CD4-positive, alpha-beta T cell treated with Interleukin-21 for 1 hour (primary cell): Measurements from ENCODE around the gene CAMTA1.

Experiments
- DNase-seq: peaks from one replicate; pipeline ENCODE4 v3.0.0-alpha.2; 2020

Gene CAMTA1

GRCh38 chr1:7097938-7098592 is 312.8 kb downstream of the CAMTA1 start:
- DNase-seq, result no peak

- no peak for DNase-seq
Measured at GRCh38 chr1:7098641-7099040, 313.4 kb downstream of the CAMTA1 start.

DNA sequence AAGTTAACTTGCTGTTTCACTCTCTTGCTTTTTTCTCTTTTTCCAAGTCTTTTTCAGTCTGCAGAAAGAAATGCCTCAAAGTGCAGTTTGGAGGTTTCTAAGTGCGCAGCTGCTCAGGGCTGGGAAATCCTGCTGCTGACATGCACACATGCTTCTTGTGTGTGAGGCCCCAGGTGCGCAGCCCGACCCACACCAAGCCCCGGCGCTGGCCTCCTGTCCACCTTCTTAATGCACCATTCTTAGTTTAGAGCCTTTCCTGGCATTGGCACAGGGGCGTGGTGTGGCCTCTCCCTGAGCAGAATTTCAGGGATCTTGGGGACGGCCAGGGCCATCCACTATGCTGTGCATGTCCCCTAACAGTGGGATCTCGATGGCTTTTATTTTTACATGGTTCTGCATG is 315.2 kb downstream of the CAMTA1 start:
- DNase-seq, result no peak

- DNase-seq, result no peak
Measured at GRCh38 chr1:7101187-7101586, 315.9 kb downstream of the CAMTA1 start.

DNA sequence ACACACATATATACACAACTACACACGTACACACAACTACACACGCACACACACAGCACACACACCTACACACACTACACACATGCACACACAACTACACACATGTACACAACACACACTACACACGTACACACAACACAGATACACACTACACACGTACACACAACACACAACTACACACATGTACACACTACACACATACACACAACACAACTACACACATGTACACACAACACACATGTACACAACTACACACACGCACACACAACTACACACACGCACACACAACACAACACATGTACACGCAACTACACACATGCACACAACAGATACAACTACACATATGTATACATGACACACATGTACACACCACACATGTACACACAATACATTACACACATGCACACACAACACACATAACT is 318.1 kb downstream of the CAMTA1 start:
- no peak for DNase-seq

GRCh38 chr1:7103874-7104273 is 318.6 kb downstream of the CAMTA1 start:
- no peak for DNase-seq

DNA sequence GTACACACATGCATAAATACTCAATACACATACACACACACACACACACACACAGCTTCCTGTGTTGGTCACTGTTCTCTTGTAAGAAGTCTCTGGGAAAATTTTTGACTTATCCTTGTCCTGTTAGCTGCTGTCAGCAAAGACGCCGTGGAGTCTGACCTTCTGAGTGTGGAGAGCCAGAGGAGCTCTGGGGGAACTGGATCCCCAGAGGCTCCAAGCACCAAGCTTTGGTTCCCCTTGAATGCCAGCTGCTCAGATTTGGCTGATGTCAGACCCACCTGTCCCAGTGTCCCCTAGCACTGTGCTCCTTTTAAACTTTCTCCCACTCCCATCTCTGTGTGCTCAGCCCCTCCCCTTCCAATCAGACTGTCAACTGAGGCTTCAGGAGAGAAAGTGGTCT is 319.1 kb downstream of the CAMTA1 start:
- DNase-seq, result no peak

DNA sequence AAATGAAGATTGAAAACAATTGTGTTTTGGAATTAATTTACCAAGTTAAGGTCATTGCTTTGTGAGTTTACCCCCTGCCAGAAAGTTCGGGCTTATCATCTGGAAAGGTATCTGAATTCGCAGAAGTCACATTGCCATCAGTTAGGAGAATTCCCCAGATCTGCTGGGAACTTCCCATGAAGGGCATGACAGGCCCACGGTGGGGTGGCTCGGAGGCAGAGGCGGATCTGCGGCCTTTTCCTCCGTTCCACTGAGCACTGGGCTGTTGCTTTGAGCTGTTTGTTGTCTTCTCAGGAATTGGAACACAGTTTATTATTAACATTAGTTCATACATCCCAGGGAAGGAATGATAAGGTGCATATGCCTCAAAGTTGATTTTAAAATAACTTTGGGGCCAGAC is 320.0 kb downstream of the CAMTA1 start:
- DNase-seq, result no peak

DNA sequence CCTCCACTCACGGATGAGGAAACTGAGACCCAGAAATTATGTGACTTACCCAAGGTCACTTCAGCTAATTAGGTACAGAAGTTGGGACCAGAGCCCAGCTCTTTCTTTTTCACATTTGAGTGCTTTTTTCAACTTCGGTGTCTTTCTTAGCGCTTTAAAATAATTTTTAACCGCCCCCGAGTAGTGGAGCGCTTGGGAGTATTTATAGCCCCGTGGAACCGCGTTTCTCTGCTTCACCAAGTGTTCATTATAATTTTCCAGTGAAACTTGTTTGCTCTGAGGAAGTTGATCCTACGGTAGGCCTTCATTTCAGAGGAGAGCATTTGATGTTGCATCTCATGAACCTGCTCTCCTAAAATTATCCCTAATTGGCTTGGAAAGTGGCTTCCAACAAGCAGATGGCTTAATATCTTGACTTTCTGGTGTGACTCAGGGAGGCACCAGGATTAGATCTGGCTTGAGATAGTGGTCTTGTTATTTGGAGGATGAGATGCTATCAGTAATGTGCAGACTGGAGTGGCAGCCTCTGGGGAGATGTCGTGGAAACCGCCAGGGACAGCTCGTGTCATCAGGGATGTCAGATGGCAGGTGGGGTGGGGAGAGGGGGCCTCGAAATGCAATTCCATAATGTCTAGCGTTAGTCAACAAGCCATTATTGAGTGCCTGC is 321.3 kb downstream of the CAMTA1 start:
- no peak for DNase-seq

DNA sequence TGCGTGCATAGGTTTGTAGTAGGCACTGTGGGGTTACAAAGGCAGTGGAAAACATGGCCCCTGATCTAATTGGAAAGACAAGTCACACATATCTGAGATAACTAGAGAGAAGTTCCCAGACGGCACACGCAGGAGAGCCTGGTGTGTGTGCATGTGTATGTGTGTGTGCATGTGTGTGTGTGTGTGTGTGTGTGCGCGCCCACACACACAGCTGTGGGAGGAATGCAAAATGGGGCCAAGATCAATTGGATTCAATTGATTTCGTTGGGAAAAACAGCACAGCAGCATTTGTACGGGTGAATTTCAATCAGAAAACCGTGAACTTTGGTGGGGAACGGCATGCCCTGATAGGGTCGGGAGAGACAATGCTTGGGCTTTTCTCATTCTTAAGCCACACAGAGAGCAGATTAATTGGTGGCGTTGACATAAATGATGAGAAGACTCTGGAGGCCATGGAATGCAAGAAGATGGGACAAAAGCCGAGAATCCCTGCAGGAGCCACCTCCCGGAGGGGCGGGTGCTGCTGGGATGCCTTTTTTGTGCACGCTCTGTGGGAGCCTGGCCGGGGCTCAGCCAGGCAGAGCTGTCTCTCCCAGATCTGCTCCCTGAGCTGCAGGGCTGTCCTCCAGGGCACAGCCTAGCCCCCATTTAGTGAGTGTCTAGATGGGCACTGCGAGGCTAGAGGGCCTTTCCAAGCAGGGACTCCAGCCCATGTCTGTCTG is 322.0 kb downstream of the CAMTA1 start:
- DNase-seq, result no peak

GRCh38 chr1:7108251-7108650 is 323.0 kb downstream of the CAMTA1 start:
- DNase-seq, result no peak

- no peak for DNase-seq
Measured at GRCh38 chr1:7109901-7110300, 324.6 kb downstream of the CAMTA1 start.

DNA sequence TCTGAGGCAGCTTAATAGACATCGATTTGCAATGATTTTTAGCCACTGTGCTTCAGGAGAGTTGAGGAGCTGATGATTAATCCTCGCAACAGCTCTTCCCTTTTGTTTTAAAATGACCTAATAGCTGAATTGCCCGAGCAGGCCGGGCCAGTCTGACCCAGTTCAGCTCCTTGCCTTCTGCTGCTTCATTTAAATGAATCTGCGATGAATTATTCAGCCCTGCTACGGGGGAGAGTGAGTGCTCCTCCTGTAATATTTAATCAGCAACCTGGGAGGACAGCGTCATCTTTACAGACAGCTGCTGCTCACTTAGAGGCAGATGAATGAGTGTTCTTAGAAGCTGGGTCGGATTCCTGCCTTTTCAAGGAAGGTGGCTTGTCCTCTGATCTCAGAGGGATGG is 325.1 kb downstream of the CAMTA1 start:
- no peak for DNase-seq

DNA sequence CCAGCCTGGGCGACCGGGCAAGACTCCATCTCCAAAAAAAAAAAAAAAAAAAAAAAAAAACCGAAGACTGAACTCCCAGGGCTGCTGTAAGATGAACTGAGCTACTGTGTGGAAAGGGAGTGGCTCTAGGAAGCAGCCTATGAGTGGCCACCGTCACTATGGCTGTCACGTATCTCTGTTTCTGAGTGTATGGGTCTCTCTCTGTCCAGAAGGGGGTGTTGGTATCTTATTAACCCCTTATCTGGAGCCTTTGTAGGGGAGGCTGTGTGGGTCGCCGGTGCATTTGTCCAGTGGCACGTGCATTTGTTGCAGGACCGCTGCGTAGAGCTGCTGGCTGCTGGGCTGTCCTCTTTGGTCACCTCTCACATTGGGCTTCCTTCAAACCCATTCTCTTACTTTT is 326.6 kb downstream of the CAMTA1 start:
- DNase-seq, result no peak

DNA sequence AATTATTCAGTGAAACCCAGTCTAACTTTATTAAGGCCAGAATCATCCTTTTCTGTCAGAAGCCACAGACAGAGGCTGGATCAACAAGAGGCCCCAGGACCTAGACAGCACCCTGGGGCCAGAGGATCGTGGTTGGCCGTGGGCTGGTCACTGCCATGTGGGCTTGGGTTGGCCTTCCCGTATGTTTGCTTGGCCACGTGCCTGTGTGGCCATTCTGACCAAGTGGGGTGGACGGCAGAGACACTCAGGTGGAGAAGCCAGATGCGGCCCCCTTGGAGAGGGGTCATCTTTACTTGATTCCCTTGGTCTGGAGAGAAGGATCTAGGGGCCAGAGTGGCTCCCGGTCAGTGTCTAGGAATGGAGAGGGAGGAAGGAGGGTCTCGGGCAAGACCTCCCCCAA is 327.9 kb downstream of the CAMTA1 start:
- no peak for DNase-seq

DNA sequence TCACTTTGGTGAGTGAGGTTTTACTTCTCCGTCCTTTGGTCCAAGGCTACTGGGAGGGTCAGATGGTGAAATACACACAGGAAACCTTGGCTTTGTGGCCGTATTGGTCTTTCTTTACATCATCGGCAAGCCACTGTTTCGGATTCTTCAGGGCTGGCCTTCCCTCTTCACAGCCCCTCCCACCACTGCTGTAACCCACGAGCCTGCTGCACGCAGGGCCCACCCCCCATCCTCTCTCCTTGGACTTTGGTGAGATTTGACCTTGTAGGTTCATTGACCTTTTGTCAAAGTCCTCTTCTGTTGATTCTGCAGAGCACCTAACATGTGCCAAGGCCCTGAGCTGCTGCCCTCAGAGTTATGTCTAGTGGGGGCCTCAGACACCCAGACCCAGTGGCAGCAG is 328.6 kb downstream of the CAMTA1 start:
- no peak for DNase-seq

DNA sequence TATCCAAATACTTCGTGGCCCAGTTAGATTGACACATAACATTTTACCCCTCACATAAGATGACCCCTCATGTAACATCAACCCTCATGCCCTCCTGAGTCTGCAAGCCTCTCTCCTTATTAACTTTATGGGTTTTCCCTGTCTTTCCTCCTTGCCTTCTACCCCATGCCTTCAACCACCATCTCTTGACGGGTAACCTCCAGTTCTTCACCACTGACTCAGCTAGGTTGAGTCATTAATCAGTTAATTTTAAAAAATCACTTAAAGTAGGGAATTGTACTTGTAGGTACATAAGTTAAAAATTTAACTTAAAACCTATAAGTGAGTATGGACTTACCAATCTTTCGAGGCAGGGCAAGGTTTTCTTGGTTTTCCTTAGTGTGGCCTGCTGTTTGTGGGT is 330.7 kb downstream of the CAMTA1 start:
- DNase-seq, result no peak

DNA sequence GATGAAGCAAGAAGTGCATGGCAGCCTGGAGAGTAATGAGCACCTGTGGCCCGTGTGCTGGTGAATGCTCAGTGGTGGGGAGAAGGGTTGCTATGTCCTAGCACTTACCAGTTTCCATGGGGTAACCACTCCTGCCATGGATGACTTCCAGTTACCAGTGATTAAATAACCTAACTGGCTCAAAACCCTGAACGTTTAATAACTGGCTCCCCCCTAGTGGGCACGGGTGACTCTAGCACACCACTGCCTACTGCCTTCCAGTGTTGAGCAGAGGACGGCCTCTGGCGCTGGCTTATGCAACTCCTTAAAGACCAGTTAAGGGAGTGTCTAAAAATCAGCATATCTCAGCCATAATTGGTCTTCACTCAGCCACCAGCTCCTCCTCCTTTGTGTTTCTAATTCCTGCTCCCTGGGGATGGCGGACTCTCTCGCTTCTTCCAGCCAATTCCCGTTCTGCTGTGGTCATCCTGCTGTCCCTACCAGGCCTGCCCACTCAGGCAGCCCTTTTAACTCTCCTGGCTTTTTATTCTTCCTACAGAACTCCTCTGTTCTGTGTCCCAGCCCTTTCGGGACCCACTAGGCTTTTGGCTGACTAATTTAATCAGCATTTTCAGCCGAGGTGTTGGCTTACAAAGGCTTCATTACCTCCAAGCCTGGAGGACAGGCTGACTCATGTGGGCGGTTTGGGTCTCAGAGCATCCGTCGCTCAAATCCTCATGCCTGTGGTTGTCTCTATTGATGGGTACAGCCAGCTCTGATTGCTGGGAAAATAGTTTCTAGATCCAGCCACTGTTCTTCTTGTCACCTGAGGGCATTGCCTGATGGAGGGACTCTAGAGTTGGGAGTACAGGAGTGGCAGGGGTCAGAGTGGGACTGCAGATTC is 332.4 kb downstream of the CAMTA1 start:
- no peak for DNase-seq

- DNase-seq, result no peak
Measured at GRCh38 chr1:7119156-7119555, 333.9 kb downstream of the CAMTA1 start.

DNA sequence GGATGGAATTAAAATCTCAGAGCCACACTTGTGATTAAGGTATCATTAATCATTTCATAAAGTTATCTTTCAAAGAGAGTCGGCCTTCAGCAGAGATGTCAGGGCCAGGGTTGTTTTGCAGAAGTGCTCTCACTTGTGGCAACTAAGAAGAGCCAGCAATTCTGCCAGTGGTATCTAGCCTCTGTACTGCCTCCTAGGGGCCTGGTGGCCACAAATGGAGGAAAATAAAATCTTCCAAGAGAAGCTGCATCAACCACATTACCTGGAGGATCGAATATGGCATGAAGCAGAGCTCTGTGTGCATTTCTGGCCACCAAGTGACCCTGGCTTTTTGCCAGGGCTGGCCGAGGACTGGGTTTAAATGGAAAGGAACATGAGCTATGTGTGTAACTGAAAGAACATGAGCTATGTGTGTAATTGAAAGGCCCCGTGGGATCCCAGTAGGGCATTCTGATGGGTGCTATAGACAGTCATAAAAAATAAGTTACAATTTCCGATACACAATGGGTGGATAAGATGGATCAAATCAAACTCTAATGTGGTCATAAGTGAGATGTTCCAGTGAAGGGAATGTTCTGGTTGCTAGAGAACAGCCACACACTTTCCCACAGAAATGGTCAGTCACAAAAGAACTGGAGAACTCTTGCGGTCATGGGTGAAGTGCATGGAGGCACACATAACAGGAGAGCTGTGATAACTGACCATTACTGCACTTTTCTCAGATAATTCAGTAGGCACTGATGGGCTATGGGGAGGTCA is 335.8 kb downstream of the CAMTA1 start:
- DNase-seq, result no peak

DNA sequence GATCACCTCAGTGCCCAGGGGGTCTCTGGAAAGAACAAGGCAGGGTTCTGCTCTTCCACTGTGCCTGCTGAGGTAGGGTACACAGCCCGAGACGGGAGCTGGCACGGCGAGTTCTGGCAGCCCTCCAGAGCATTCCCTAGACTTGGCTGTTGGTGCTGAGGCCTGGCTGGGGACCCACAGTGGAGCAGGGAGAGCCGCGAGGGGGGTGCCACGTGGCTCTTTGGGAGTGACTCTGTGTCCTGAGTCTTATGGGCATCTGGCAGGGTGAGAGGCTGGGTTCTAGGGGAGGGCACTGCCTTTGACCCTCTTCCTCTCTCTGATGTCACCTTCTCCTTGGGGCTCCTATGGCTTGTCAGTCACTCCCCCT is 336.4 kb downstream of the CAMTA1 start:
- DNase-seq, result no peak

- no peak for DNase-seq
Measured at GRCh38 chr1:7127322-7128075, 342.2 kb downstream of the CAMTA1 start.
